Pons (tissue), 1 donor: ENCODE measurements around the gene CNTD1.
"Not testable (repeated sequence)": the region's sequence is repeated elsewhere in the genome, so short reads cannot be mapped to it uniquely, and the experiment has no call there.

ENCODE experiments used
- DNase-seq: peaks from one replicate; pipeline ENCODE4 v3.0.0-alpha.2; 2016; ENCODE audit warnings: low spot score

Gene CNTD1

DNA sequence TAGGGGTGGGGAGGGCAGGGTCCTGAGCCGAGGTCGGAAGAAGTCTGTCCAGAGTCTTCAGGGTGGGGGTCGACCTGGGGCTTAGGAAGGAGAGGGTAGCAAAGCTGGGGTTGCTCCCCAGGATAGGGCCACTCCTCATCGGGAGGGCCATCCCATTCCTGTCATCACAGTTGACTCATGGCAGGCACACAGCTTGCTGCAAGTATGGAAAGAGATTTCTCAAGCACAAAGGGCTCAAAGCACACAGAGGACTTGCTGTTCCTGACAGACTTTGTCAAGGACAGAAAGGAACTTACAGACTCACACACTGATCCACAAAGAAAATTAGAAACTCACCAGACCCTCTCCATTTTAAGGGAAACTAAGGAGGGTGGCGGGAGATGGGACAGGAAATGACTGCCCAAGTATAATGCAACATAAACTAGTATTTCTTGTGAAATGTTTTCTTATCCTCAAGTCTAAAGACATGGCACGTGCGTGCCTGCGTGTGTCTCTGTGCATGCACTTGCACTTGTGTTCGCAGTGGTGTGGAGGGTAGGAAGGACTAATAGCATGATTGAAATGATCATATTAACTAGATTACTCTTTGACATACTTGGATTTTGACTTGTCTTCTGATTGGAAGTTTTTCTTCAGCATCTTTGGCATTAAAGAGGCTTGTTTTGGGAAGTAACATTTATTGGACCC lies 48.1 kb downstream of the CNTD1 start:
- no peak for DNase-seq

DNA sequence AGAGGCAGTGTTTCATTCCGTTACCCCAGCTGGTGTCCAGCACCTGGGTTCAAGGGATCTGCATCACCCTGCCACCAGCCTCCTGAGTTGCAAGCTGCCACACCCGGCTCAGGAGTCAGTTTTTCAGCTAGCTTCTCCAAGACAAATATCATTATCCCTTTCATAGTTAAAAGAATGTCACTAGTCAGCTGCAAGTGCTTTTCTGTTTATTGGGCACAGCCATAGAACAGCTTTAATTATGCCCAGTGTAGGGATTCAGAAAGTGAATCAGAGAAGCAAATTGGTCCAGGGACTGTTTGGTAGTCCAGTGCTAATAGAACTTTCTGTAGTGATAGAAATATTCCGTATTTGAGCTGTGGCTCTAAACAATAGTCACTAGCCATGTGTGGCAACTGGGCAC lies 49.4 kb downstream of the CNTD1 start:
- no peak for DNase-seq

DNA sequence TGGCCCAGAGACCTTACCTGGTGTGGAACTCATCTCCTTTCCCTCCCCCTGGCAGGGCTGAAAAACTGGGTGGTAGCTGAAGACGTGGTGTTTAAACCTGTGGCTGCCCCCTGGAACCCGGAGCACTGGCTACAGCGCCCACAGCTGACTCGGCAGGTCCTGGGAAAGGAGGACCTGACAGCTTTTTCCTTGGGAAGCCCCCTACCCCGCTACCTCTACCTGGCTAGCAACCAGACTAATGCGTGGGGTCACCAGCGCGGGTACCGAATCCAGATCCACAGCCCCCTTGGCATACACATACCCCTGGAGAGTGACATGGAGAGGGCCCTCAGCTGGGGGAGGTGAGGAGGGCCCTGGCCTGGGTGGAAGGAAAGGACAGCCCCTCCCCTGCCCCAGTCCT lies 50.4 kb downstream of the CNTD1 start:
- no peak for DNase-seq

DNA sequence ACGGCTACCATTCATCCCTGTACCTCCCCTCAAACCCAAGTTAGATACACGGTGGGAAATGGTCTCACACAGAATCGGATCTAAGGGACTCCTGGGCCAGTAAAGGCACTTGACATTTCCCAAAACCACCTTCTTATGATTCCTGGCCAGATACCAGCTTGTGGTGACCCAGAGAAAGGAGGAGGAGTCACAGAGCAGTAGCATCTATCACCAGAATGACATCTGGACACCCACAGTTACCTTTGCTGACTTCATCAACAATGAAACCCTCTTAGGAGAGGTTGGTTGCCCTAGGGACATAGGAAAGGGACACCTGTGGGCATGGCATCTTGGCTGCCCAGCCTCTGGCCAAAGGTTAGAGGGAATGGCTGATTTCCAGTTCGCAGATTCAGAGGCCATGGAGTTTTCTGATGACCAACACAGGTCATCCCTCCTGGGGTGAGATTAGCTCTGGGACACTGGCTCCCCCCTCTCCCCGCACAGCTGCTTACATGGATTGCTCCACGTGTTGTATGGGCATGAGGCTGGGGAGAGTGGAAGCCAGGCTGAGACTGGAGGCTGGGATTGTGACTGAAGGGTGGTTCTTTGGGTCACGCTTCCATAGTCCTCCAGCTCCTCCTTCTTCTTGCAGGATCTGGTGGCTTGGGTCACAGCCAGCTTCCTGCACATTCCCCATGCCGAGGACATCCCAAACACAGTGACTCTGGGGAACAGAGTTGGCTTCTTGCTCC lies 51.0 kb downstream of the CNTD1 start:
- no peak for DNase-seq

DNA sequence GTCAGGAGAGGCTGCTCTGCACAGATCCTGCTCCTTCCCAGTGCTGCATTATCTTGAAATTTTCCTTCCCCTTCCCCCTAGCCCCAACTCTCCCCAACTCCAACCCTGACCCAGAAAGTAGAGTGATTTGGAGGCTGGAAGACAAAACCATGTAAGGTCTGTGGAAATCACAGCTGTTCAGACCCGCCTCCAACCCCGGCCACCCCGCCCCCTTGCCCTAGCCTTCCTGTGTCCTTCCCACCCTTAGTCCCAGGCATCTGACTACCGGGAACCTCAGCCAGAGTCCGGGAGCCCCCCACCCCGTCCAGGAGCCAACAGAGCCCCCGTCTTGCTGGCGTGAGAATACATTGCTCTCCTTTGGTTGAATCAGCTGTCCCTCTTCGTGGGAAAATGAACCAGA lies 52.3 kb downstream of the CNTD1 start, which contains the start of gene AOC3:
TSS of gene AOC3 (plus strand) at position 246 of the 400 bp plus-strand sequence. CDS start at position 391, 145 bp downstream.
- DNase-seq = no peak

DNA sequence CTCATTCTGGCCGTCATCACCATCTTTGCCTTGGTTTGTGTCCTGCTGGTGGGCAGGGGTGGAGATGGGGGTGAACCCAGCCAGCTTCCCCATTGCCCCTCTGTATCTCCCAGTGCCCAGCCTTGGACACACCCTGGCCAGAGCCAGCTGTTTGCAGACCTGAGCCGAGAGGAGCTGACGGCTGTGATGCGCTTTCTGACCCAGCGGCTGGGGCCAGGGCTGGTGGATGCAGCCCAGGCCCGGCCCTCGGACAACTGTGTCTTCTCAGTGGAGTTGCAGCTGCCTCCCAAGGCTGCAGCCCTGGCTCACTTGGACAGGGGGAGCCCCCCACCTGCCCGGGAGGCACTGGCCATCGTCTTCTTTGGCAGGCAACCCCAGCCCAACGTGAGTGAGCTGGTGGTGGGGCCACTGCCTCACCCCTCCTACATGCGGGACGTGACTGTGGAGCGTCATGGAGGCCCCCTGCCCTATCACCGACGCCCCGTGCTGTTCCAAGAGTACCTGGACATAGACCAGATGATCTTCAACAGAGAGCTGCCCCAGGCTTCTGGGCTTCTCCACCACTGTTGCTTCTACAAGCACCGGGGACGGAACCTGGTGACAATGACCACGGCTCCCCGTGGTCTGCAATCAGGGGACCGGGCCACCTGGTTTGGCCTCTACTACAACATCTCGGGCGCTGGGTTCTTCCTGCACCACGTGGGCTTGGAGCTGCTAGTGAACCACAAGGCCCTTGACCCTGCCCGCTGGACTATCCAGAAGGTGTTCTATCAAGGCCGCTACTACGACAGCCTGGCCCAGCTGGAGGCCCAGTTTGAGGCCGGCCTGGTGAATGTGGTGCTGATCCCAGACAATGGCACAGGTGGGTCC lies 52.9 kb downstream of the CNTD1 start:
- not testable (repeated sequence) for DNase-seq

DNA sequence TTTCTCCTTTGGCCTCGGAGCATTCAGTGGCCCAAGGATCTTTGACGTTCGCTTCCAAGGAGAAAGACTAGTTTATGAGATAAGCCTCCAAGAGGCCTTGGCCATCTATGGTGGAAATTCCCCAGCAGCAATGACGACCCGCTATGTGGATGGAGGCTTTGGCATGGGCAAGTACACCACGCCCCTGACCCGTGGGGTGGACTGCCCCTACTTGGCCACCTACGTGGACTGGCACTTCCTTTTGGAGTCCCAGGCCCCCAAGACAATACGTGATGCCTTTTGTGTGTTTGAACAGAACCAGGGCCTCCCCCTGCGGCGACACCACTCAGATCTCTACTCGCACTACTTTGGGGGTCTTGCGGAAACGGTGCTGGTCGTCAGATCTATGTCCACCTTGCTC lies 53.7 kb downstream of the CNTD1 start:
- DNase-seq = no peak

DNA sequence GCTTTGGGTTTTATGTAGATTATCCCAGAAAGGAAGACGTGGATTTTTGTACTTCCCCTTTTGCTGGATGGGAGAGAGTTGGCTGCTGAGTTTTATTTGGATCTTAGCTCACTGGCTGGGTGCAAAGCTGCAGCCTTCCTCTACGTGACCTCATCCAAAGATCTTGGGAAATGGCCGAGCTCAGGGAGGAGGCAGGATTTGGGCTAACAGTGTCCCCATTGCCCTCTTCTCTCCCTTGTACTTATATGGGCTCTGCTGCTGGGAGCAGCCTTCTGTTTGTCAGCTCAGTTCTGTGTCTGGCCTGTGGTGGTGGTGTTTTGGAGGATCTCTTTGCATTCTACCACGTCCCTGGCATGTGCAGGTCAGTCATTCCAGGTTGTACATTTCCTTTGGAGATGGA lies 54.3 kb downstream of the CNTD1 start:
- DNase-seq = no peak

DNA sequence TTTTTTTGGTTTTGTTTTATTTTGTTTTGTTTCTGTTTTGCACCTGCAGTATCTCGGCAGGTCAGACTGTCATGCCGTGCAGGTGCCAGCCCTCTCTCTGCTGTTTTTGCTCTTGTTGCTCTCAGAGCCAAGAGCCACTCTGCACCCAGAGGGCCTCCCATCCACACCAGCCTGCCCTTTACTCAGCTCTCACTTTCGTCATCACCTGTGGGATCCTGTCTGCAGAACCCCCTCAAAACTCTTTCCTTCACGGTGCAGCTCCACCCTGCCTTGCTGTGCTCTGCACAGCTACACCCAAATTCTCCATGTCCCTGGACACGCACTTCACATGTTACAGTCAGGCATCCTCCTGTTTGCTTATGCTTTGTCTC lies 54.9 kb downstream of the CNTD1 start:
- DNase-seq = no peak

DNA sequence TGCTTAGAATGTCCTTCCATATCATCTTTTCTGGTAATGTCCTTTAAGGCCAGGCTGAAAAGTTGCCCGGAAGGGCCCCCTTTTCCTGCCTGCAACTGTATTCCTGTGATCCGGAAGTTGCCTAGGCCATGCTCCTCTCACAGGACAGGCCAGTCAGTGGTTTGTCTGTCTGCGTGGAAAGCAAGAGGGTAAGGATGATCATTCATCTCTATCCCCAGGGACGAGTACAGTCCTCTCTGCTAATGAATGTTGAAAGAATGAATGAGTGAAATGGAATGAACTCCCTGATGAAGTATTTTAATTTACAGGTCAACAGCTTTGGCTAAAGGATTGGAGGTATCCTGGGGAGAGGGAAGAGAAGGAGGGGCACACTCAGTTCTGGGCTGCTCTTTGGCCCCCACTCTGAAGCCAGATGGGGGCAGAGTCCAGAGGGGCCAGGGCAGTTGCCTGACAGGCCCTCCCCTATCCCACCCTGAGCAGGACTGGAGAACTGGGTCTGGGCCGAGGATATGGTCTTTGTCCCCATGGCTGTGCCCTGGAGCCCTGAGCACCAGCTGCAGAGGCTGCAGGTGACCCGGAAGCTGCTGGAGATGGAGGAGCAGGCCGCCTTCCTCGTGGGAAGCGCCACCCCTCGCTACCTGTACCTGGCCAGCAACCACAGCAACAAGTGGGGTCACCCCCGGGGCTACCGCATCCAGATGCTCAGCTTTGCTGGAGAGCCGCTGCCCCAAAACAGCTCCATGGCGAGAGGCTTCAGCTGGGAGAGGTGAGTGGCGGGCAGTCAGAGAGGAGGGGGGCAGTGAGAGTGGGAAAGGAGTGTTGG lies 55.5 kb downstream of the CNTD1 start:
- no peak for DNase-seq

DNA sequence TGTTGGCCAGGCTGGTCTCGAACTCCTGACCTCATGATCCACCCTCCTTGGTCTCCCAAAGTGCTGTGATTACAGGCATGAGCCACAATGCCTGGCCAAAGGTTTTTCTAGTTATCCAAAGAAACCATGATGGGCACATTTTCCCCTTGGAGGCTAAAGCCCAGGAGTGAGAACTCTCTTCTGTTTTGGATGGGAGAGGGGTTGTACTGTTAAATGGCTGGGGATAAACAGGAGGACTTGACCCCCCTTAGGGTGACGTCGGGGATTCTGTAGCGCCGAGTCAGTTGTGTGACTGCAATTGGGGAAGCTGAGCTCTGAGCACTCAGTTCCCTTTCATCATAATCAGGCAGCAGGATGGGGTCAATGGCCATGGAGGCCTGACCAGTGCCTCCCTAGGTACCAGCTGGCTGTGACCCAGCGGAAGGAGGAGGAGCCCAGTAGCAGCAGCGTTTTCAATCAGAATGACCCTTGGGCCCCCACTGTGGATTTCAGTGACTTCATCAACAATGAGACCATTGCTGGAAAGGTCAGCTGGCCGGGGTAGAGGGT lies 56.5 kb downstream of the CNTD1 start:
- no peak for DNase-seq

DNA sequence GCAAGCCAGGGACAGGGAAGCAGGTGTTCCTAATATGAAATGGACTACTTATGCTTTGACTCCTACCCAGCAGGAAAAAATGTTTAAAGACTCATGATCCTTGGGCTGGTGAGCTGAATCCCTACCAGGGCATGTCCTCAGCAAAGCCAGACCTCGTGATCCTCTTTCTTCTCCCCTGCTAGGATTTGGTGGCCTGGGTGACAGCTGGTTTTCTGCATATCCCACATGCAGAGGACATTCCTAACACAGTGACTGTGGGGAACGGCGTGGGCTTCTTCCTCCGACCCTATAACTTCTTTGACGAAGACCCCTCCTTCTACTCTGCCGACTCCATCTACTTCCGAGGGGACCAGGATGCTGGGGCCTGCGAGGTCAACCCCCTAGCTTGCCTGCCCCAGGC lies 57.4 kb downstream of the CNTD1 start:
- DNase-seq = not testable (repeated sequence)

DNA sequence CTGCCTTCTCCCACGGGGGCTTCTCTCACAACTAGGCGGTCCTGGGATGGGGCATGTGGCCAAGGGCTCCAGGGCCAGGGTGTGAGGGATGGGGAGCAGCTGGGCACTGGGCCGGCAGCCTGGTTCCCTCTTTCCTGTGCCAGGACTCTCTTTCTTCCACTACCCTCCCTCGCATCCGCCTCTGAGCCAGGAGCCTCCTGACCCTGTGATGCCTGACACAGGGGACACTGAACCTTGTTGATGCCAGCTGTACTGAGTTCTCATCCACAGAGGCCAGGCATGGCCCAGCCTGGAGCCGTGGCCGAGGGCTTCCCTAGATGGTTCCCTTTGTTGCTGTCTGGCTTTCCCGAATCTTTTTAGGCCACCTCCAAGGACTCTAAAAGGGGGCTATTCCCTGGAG lies 57.9 kb downstream of the CNTD1 start:
- DNase-seq = not testable (repeated sequence)

DNA sequence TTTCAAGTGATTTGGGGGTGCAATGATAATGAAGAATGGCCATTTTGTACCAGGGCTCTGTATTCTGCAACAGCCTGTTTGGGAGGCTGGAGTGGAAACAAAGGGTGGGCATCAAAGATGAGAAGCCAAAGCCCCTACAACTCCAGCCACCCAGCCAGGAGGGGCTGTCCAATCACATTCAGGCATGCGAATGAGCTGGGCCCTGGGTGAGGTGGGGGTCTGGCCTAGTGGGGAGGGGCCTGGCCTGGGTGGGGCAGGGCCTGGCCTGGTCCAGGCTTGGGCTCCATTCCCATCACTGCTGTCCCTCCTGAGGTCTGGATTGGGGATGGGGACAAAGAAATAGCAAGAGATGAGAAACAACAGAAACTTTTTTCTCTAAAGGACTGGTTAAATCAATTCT lies 58.7 kb downstream of the CNTD1 start:
- no peak for DNase-seq
